ENCODE results near the gene RASA3. TPM values are rescaled to one million over a fixed set of nuclear protein-coding genes. Genes with fewer than 3 reads are reported as not detected.

The RASA3 gene
- total RNA-seq, 1 donor from 2014 or later: 2.9 TPM

DNA sequence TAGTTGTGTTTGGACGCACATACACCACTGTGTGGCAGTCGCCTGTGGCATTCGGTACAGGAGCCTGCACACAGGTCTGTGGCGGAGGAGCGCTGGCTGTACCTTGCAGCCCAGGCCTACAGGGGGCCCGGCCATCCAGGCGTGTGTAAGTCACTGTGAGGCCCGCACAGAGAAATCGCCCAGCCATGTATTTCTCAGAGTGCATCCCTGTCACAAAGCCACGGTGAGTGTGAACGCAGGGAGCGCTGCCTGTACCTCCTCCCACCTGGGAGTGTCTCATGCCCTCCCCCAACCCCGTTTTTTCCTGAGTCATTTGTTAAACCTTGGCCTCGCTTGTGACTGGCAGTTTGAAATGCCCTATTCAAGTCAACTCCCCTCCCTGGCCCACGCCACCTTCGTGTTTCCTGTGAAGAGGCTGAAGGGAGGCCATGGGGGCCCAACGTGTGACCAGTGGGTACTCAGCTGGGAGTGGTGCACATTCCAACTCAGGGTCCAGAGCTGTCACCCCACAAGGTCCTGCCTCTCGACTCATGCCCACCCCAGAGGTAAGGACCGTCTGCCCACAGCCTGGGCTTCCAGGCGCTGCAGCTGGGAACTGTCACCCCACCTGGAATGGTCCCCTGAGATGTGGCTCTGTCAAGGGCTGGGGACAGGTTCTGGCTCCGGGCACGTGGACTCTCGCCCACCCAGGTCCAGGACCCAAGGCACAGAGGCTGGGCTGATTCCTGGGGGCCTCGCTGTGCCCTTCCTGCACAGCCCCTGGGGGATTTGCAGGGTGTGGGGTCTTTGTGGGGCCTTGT is 11.6 kb upstream of the RASA3 start:
- no peaks in the 10 kb centered on the region for H3K36me3 ChIP-seq
- no peaks in the 10 kb centered on the region for H3K79me2 ChIP-seq (ENCODE audit: low read depth)
- H3K27ac ChIP-seq: no peak overlapping the region
- Mint-ChIP-seq H3K27me3 (ENCODE audit: insufficient read depth, low read depth) (peaks cover 5% of the 10 kb centered on the region), H3K4me3 (no peak overlapping the region), H3K9me3 (no peaks in the 10 kb centered on the region), H3K4me1 (peaks cover 24% of the 10 kb centered on the region), H3K27ac (no peak overlapping the region), H3K36me3 (no peaks in the 10 kb centered on the region)
- no peak overlapping the region for H2AFZ ChIP-seq (replicated peaks)
- no peak overlapping the region for H3K4me3 ChIP-seq
- TF ChIP-seq, protein P1, sequence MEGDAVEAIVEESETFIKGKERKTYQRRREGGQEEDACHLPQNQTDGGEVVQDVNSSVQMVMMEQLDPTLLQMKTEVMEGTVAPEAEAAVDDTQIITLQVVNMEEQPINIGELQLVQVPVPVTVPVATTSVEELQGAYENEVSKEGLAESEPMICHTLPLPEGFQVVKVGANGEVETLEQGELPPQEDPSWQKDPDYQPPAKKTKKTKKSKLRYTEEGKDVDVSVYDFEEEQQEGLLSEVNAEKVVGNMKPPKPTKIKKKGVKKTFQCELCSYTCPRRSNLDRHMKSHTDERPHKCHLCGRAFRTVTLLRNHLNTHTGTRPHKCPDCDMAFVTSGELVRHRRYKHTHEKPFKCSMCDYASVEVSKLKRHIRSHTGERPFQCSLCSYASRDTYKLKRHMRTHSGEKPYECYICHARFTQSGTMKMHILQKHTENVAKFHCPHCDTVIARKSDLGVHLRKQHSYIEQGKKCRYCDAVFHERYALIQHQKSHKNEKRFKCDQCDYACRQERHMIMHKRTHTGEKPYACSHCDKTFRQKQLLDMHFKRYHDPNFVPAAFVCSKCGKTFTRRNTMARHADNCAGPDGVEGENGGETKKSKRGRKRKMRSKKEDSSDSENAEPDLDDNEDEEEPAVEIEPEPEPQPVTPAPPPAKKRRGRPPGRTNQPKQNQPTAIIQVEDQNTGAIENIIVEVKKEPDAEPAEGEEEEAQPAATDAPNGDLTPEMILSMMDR (IDR thresholded peaks at IDR 0.05): peak; percentile 57
- TF ChIP-seq EZH2 (IDR thresholded peaks at IDR 0.05) (no peak), EZH2phosphoT487 (IDR thresholded peaks at IDR 0.05) (no peak)
- peaks cover 9% of the 10 kb centered on the region for H3F3A ChIP-seq (ENCODE audit: low read depth)
- H3K9me3 ChIP-seq (ENCODE audit: low read depth): no peaks in the 10 kb centered on the region
- H3K4me1 ChIP-seq: no peaks in the 10 kb centered on the region
- peak; percentile 76 for DNase-seq (ENCODE audit: low spot score)
- H3K27me3 ChIP-seq: no peaks in the 10 kb centered on the region
- H3K9ac ChIP-seq: no peak overlapping the region
- H4K20me1 ChIP-seq (ENCODE audit: low read depth): no peaks in the 10 kb centered on the region
- H3K4me2 ChIP-seq: no peak overlapping the region

DNA sequence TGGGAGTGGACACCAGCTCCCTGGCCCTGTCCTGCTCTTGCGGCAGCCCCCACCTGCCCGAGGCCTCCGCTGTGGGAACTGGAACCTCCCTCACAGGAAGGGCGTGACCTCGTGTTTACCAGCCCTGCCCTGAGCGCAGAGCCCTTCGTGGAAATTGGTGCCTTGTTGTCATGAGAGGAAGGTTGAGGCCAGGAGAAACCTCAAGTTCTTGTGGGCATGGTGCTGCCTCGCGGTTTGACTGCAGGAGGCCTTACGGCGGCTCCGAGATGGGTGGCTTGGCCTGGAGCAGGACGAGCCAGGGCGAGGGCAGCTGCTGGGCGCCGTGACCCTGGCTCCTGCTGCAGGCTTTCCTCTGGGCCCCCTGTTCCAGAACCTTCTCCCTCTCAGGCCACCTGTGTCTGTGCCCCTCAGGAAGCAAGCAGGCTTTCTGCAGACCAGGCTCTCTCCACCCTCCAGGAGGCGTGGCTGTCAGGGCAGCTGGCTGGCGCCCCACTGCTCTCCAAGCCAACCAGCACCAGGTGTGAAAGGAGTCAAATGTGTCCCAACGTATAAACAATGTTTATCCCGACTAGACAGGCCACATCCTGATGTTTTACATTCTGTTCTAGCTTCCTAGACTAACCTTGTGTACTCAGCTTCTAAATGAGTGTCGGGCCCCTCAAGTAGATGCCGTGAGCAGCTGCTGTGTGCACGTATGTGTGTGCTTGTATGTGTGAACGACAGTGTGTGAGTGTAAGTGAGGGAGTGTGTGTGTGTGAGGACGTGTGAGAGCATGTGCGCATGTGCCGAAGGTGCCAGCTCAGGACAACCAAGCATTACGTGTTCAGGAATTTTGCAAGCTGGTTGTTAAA is 10.4 kb upstream of the RASA3 start:
- H2AFZ ChIP-seq (replicated peaks): no peak overlapping the region
- H3K4me3 ChIP-seq: no peak overlapping the region
- no peak for DNase-seq (ENCODE audit: low spot score)
- H3K4me3 Mint-ChIP-seq: no peak overlapping the region
- H3K79me2 ChIP-seq (ENCODE audit: low read depth): no peaks in the 10 kb centered on the region
- H3K36me3 ChIP-seq: no peaks in the 10 kb centered on the region
- H3K4me2 ChIP-seq: no peak overlapping the region
- H3K4me1 ChIP-seq: no peaks in the 10 kb centered on the region
- H3K9me3 ChIP-seq (ENCODE audit: low read depth): no peaks in the 10 kb centered on the region
- H3F3A ChIP-seq (ENCODE audit: low read depth): peaks cover 9% of the 10 kb centered on the region
- TF ChIP-seq EZH2 (IDR thresholded peaks at IDR 0.05) (no peak), EZH2phosphoT487 (IDR thresholded peaks at IDR 0.05) (no peak)
- TF ChIP-seq, protein P1 (IDR thresholded peaks at IDR 0.05): no peak
- H3K9ac ChIP-seq: no peak overlapping the region
- H3K27ac Mint-ChIP-seq: no peak overlapping the region
- no peaks in the 10 kb centered on the region for H3K36me3 Mint-ChIP-seq
- H3K9me3 Mint-ChIP-seq: no peaks in the 10 kb centered on the region
- H4K20me1 ChIP-seq (ENCODE audit: low read depth): no peaks in the 10 kb centered on the region
- H3K27me3 ChIP-seq: no peaks in the 10 kb centered on the region
- H3K27ac ChIP-seq: no peak overlapping the region
- H3K27me3 Mint-ChIP-seq (ENCODE audit: insufficient read depth, low read depth): peaks cover 7% of the 10 kb centered on the region
- peaks cover 23% of the 10 kb centered on the region for H3K4me1 Mint-ChIP-seq

DNA sequence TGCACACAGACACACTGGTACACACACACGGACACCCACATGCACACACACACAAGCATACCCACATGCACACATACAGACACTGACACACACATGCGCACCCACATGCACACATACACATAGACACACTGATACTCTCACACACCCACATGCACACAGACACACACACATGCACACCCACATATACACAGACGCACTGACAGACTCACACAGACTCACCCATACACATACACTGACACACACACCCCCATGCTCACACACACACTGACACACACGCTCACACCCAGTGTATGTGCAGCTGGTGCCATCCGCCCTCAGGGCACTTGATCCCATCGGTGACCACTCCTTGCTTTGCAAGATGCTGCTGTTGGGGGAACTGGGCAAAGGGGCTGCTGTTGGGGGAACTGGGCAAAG is 9.7 kb upstream of the RASA3 start:
- no peaks in the 10 kb centered on the region for H4K20me1 ChIP-seq (ENCODE audit: low read depth)
- H3K4me3 ChIP-seq: no peak overlapping the region
- Mint-ChIP-seq H3K27ac (no peak overlapping the region), H3K9me3 (no peaks in the 10 kb centered on the region), H3K27me3 (ENCODE audit: insufficient read depth, low read depth) (peaks cover 14% of the 10 kb centered on the region), H3K4me1 (peaks cover 25% of the 10 kb centered on the region), H3K4me3 (no peak overlapping the region), H3K36me3 (no peaks in the 10 kb centered on the region)
- no peaks in the 10 kb centered on the region for H3K27me3 ChIP-seq
- no peaks in the 10 kb centered on the region for H3K36me3 ChIP-seq
- H3K4me1 ChIP-seq: no peaks in the 10 kb centered on the region
- H3F3A ChIP-seq (ENCODE audit: low read depth): peaks cover 9% of the 10 kb centered on the region
- TF ChIP-seq, protein P1 (IDR thresholded peaks at IDR 0.05): no peak
- no peak for TF ChIP-seq EZH2 (IDR thresholded peaks at IDR 0.05)
- no peak for TF ChIP-seq EZH2phosphoT487 (IDR thresholded peaks at IDR 0.05)
- H2AFZ ChIP-seq (replicated peaks): no peak overlapping the region
- H3K9me3 ChIP-seq (ENCODE audit: low read depth): no peaks in the 10 kb centered on the region
- DNase-seq (ENCODE audit: low spot score): no peak
- H3K27ac ChIP-seq: no peak overlapping the region
- H3K9ac ChIP-seq: no peak overlapping the region
- H3K79me2 ChIP-seq (ENCODE audit: low read depth): no peaks in the 10 kb centered on the region
- no peak overlapping the region for H3K4me2 ChIP-seq

Measured in neural progenitor cell (in vitro differentiated cells).